ENCODE measurements around the gene SEC16A. TPM values are rescaled to one million over a fixed set of nuclear protein-coding genes. Genes with fewer than 3 reads are reported as not detected.

SEC16A gene
- total and polyA plus RNA-seq, 4 donors: 44.2 to 78.8 (median 46.7) TPM

DNA sequence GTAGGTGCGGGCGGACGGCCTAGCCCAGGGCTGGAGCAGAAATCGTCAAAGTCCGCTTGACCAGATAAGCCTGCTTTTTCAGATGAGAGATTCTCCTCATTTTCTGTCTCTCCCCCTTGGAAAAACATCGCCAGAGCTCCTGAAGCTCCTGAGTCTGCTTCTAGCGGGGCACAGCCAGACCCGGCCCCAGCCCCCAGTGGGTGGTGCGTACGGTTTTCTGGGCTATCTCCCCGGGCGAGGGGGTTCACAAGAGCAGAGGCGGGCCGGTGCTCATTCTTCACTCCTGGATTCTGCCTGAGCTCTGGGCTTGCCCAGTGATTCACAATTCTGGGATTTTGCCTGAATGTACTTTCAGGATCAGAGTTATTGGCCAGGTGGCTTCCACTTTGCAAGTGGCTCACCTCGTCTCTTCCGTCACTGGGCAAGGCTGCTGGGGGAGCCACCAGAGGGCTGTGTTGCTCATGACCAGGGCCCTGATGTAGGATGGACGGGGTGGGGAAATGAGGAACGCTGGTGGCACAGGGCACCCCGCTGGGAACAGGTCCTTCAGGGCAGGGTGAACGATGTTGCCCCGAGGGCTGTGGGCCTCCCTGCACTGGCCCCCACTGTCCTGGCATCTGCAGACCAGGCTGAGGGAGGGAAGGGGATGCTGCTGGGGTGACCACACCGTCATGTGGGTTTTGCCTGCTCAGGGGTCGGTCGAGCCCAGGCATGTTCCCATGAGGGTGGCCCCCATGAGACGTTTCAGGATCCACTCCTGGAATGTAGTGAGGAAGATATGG lies 6.3 kb downstream of the SEC16A start:
- DNase-seq: no peak
- peaks cover 4 to 65% (median 38%) of the 10 kb centered on the region in 4 donors for H3K36me3 ChIP-seq (ENCODE audit: control insufficient read depth in 4 of 4, insufficient read depth in 4 of 4, low read length in 4 of 4)
- H3K27ac ChIP-seq (ENCODE audit: low read depth in 1 of 2, low read length in 1 of 2): no peak overlapping the region

DNA sequence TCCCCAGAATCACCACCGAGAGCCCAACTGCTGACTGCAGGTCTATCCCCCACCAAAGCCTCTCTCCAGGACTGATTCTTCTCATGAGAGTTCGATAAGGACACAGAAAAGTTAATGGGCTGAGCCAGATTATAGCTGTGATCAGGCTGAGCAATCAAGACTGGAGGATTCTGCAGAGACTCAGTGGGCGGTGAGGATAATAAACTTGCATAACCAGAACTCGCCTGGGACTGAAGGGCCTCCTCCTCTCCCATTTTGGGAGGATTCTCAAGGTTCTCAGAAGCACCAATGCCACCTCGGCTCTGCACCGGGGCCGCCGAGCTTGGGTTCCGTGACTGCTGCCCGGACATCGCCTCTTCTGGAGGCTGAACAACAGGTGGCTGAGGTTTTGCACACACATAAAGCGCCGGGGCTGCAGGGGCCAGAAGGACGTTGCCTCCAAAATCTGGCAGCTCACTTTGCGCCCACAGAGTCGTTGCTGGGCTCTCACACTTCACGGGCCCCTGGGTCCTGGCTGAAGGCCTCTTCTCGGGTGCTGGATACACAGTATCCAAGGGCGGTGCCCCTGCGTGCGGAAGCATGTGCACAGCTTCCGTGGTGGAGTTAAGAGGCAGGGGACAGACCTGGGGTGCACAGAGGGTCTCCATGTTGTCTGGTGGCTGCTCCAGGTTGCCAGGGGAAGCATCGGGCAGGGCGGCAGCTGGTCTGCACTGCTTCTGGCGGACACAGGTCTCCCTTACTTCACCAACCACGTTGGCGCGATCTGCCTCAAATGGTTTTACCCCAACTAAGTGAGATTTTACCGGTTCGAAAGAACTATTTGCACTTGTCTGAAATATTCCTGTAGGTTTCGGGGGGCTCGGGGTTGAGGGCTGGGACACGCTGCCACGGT lies 7.6 kb downstream of the SEC16A start:
- no peak for ATAC-seq (ENCODE audit: insufficient read depth, low FRiP score)
- Histone ChIP-seq H3K9me3 (ENCODE audit: control insufficient read depth in 4 of 4, insufficient read depth in 3 of 4, low read length in 3 of 4) (no peaks in the 10 kb centered on the region), H3K27me3 (ENCODE audit: control insufficient read depth in 3 of 3, insufficient read depth in 3 of 3, low read length in 2 of 3) (no peaks in the 10 kb centered on the region), H3K4me1 (ENCODE audit: control insufficient read depth in 5 of 5, insufficient read depth in 5 of 5, low read length in 5 of 5) (no peaks in the 10 kb centered on the region), H3K4me3 (no peak overlapping the region), H3K9ac (ENCODE audit: insufficient read depth in 1 of 2, low read length in 2 of 2) (no peak overlapping the region), H3K27ac (ENCODE audit: low read depth in 1 of 2, low read length in 1 of 2) (no peak overlapping the region), H3K36me3 (ENCODE audit: control insufficient read depth in 4 of 4, insufficient read depth in 4 of 4, low read length in 4 of 4) (peaks cover 4 to 77% (median 46%) of the 10 kb centered on the region in 4 donors)
- TF ChIP-seq, protein P1, sequence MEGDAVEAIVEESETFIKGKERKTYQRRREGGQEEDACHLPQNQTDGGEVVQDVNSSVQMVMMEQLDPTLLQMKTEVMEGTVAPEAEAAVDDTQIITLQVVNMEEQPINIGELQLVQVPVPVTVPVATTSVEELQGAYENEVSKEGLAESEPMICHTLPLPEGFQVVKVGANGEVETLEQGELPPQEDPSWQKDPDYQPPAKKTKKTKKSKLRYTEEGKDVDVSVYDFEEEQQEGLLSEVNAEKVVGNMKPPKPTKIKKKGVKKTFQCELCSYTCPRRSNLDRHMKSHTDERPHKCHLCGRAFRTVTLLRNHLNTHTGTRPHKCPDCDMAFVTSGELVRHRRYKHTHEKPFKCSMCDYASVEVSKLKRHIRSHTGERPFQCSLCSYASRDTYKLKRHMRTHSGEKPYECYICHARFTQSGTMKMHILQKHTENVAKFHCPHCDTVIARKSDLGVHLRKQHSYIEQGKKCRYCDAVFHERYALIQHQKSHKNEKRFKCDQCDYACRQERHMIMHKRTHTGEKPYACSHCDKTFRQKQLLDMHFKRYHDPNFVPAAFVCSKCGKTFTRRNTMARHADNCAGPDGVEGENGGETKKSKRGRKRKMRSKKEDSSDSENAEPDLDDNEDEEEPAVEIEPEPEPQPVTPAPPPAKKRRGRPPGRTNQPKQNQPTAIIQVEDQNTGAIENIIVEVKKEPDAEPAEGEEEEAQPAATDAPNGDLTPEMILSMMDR (IDR thresholded peaks at IDR 0.05; ENCODE audit: control extremely low read depth, extremely low read depth): no peak
- DNase-seq: no peak
- WGBS, 2 donors: 95 to 96% methylated on average over 34 of the region's 34 CpGs

More for the DNA sequence above, 6.3 kb downstream of the SEC16A start:
- no peak overlapping the region for H3K9ac ChIP-seq (ENCODE audit: insufficient read depth in 1 of 2, low read length in 2 of 2)
- TF ChIP-seq, protein P1 (IDR thresholded peaks at IDR 0.05; ENCODE audit: control extremely low read depth, extremely low read depth): no peak
- H3K27me3 ChIP-seq (ENCODE audit: control insufficient read depth in 3 of 3, insufficient read depth in 3 of 3, low read length in 2 of 3): no peaks in the 10 kb centered on the region
- no peak for ATAC-seq (ENCODE audit: insufficient read depth, low FRiP score)
- WGBS, 2 donors: 91 to 95% methylated on average over 25 of the region's 25 CpGs
- H3K4me3 ChIP-seq: no peak overlapping the region
- peaks cover 0 to 3% (median 1%) of the 10 kb centered on the region in 5 donors for H3K4me1 ChIP-seq (ENCODE audit: control insufficient read depth in 5 of 5, insufficient read depth in 5 of 5, low read length in 5 of 5)
- H3K9me3 ChIP-seq (ENCODE audit: control insufficient read depth in 4 of 4, insufficient read depth in 3 of 4, low read length in 3 of 4): no peaks in the 10 kb centered on the region

GRCh38 chr9:136474021-136474640 lies 8.7 kb downstream of the SEC16A start:
- H3K9me3 ChIP-seq (ENCODE audit: control insufficient read depth in 4 of 4, insufficient read depth in 3 of 4, low read length in 3 of 4): no peaks in the 10 kb centered on the region
- H3K4me1 ChIP-seq (ENCODE audit: control insufficient read depth in 5 of 5, insufficient read depth in 5 of 5, low read length in 5 of 5): no peaks in the 10 kb centered on the region
- H3K27ac ChIP-seq (ENCODE audit: low read depth in 1 of 2, low read length in 1 of 2): no peak overlapping the region
- no peaks in the 10 kb centered on the region for H3K27me3 ChIP-seq (ENCODE audit: control insufficient read depth in 3 of 3, insufficient read depth in 3 of 3, low read length in 2 of 3)
- TF ChIP-seq, protein P1 (IDR thresholded peaks at IDR 0.05; ENCODE audit: control extremely low read depth, extremely low read depth): no peak
- DNase-seq (no peak), ATAC-seq (ENCODE audit: insufficient read depth, low FRiP score) (no peak)
- WGBS, 2 donors: 94 to 97% methylated on average over 27 of the region's 27 CpGs
- no peak overlapping the region for H3K9ac ChIP-seq (ENCODE audit: insufficient read depth in 1 of 2, low read length in 2 of 2)
- no peak overlapping the region for H3K4me3 ChIP-seq
- peaks cover 9 to 86% (median 52%) of the 10 kb centered on the region in 4 donors for H3K36me3 ChIP-seq (ENCODE audit: control insufficient read depth in 4 of 4, insufficient read depth in 4 of 4, low read length in 4 of 4)

Measured in lung (tissue), 12 donors.